Psoas muscle (tissue), 8 donors: Measurements from ENCODE around the gene KCNQ5. TPM values are rescaled to one million over a fixed set of nuclear protein-coding genes. Genes with fewer than 3 reads are reported as not detected.

Experiments
- ATAC-seq, 4 donors: fragments of 200-7000 bp; cut with Tn5 transposase; one replicate each; pipeline ENCODE4 v1.9.1; 2020; ENCODE audit warnings: moderate library complexity in 3 of 4, mild to moderate bottlenecking in 2 of 4
- DNase-seq, 2 donors: peaks; one replicate each; pipeline ENCODE4 v3.0.0-alpha.2; 2020
- H3K27ac ChIP-seq: fragments of 200-600 bp; one replicate; pipeline ENCODE4 v1.8.0; 2022
- H3K27me3 ChIP-seq, 3 donors: fragments of 200-600 bp in 1 of 3; one replicate each; pipeline versions ENCODE4 v1.6.1 to v1.8.0; 2013 to 2022; ENCODE audit warnings: low read length in 2 of 3, mild to moderate bottlenecking in 2 of 3, moderate library complexity in 1 of 3; ENCODE audit not compliant: insufficient read depth in 3 of 3
- H3K36me3 ChIP-seq, 2 donors: fragments of 200-600 bp in 1 of 2; one replicate each; pipeline versions ENCODE4 v1.6.1 to v1.8.0; 2013 to 2022; ENCODE audit warnings: low read depth in 1 of 2, mild to moderate bottlenecking in 1 of 2, moderate library complexity in 1 of 2; ENCODE audit not compliant: insufficient read depth in 1 of 2
- H3K4me1 ChIP-seq: fragments of 200-600 bp; one replicate; pipeline ENCODE4 v1.8.0; 2022
- H3K4me3 ChIP-seq: fragments of 200-600 bp; one replicate; pipeline ENCODE4 v1.8.0; 2022; ENCODE audit warnings: mild to moderate bottlenecking
- H3K9me3 ChIP-seq: fragments of 200-600 bp; one replicate; pipeline ENCODE4 v1.8.0; 2022
- CTCF ChIP-seq: fragments of 200-600 bp; IDR thresholded peaks from one replicate; pipeline ENCODE4 v1.8.0; 2022; ENCODE audit warnings: antibody characterized with exemption
- WGBS, 3 donors: extraction: QIAGEN DNeasy Blood & Tissue Kit; methylation state at CpG; one replicate each; pipeline versions ENCODE4 v1.1.6 to v1.1.7; 2013; 5-methylcytosine and 5-hydroxymethylcytosine counted together
- intact Hi-C, 2 donors: fragments of 100-400 bp; cut with DNase I; formaldehyde crosslinking; loops; one replicate each; pipeline versions ENCODE4 v1.11.0 to v1.14.2; 2022
- polyA plus RNA-seq, 3 donors: library from polyadenylated mRNA; stranded (reverse); fragments of 200-250 nt; gene quantifications; one replicate each; pipeline ENCODE4 v1.2.3, GENCODE V29; 2013
- total RNA-seq, 4 donors: library from RNA; stranded (reverse); fragmentation: NEBNext Ultra II Directional in 2 of 4; extraction: Animal tissue kit (Norgen Biotek cat#: 25700) in 2 of 4; gene quantifications; one replicate each; pipeline versions ENCODE4 v1.2.1 to v1.2.4, GENCODE V29; 2021 to 2023
- donor health status: healthy with polysubstance abuse.
- donor health status: DM: no; HTN: no; CAD: no; lungs with moderate emphysema.
- donor health status: Bipolar disorder and iron deficiency.
- donor health status: healthy.
- donor health status: DM: yes; HTN: yes; CAD: no.
- donor health status: DM: no; HTN: no; CAD: no.
- donor health status: DM: no; HTN: no; CAD: no.
- donor health status: DM: yes; HTN: yes; CAD: no.

Gene KCNQ5
- total and polyA plus RNA-seq, 7 donors, result 4.4 to 90.7 (median 25.7) TPM

DNA sequence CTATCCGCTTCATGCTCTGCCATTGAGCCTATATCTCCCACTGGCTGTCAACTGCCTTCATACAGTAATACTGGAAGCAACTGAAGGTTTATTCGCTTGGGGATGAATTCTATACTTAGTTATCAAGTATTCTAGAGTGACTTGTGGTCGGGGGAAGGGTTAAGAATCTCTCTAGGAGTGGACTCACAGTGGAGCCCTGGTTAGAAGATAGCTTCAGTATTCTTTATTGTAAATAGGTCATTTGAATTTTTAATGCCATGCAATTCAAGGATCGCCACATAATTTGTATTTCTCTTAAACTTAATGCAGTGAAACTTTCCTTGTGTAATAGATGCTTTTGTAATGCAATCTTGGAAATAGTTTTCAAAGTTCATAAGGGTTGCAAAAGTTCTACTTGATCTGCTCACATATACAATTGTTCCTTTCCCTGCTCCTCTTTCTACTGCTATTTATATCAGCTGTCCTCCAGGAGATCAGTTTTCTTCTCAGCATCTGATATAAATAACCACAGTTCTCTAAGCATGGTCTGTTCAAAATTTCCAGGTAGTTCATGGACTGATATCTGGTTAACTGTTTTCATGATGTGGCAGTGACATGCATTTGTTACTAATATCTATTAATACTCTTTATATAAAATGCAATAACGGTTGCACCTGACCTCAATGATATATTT, 120.3 kb downstream of the KCNQ5 start:
- intact Hi-C loops, result loop anchor here in 1 of 2 donors (10.0 kb wide), 1 partner anchor 117 kb away; the partner anchor contains the start of gene KCNQ5
- WGBS, 3 donors, result 29 to 44% (median 37%) methylated on average over 5 of the region's 5 CpGs
- Histone ChIP-seq H3K9me3 (no peaks in the 10 kb centered on the region), H3K27me3 (no peaks in the 10 kb centered on the region), H3K4me1 (peaks cover 69% of the 10 kb centered on the region), H3K27ac (peak overlapping the region; percentile 81), H3K36me3 (no peaks in the 10 kb centered on the region), H3K4me3 (peak overlapping the region; percentile 22)
- no peak for TF ChIP-seq CTCF
- peak; percentile 70 to 84 (median 79) for ATAC-seq
- DNase-seq, result no peak

DNA sequence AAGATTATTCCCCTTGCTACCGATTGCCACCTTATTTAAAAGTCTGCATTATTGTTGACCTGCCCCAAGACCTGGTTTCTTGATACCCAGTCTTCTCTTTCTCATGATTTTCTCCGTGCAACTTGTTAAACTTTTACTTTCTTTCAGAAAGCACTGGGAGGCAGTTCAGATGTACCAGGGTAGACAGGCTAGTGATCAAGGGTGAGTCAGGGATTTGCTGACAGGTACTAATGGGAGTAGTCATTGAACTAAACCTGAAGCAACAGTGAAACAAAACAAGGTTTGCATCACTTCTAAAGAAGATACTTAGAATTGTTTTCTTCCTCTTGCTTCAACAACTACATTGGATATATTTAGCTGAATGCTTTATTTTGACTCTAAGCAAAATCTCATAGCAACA, 124.4 kb downstream of the KCNQ5 start:
- no peak for TF ChIP-seq CTCF
- H3K4me3 ChIP-seq, result no peak overlapping the region
- peaks cover 50% of the 10 kb centered on the region for H3K4me1 ChIP-seq
- H3K9me3 ChIP-seq, result no peaks in the 10 kb centered on the region
- intact Hi-C loops, result loop anchor here in 1 of 2 donors (5.0 to 10.0 kb wide), 2 partner anchors 71 to 121 kb away; partner anchors contain the start of gene KCNQ5
- H3K27ac ChIP-seq, result peak overlapping the region; percentile 38
- ATAC-seq (peak; percentile 60 to 91 (median 86)), DNase-seq (no peak)
- H3K36me3 ChIP-seq, result no peaks in the 10 kb centered on the region
- H3K27me3 ChIP-seq, result no peaks in the 10 kb centered on the region
- WGBS, 3 donors, result 76 to 81% (median 81%) methylated on average over 2 of the region's 2 CpGs

DNA sequence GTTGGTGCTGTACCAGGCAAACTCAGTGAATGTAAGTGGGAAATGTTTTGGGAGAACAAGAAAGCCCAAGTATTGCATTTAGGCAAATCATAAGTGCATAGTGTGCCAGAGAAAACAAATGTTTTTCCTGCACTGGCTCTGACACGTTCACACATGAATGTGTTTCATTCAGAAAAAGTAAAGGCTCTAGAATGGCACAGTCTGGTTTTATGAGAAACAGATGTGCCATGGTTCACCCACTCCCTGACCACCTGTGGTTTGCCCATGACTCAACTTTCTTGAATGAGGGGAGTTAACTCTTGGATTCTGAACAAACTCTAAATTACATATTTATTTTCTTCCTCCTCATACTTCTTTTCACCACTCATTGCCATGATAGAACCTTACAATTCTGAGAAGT, 126.9 kb downstream of the KCNQ5 start:
- intact Hi-C loops, result loop anchor here in 1 of 2 donors (5.0 to 10.0 kb wide), 2 partner anchors 69 to 124 kb away; partner anchors contain the start of gene KCNQ5
- WGBS, 3 donors, result 7 to 31% (median 11%) methylated on average over 1 of the region's 1 CpG

DNA sequence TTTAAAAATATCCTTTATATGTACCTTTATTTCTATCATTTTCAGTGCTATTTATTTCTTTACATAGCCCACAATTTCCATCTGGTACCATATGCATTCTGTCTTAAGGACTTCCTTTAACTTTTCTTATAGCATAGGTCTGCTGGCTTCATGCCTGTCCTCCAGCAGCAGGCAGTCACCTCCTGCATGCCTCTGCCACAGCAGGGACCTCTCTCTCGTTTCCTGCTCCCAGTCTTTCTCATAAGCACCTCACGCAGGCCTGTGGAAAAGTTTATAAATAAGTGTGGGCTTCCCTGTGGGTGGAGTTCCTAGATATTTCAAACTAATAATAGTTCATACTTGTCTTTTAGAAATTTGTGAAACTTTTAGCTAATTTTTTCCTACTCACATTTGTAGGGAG, 133.9 kb downstream of the KCNQ5 start:
- peak overlapping the region; percentile 31 for H3K27ac ChIP-seq
- no peak overlapping the region for H3K4me3 ChIP-seq
- H3K27me3 ChIP-seq, result no peaks in the 10 kb centered on the region
- WGBS, 3 donors, result 22 to 27% (median 24%) methylated on average over 2 of the region's 2 CpGs
- H3K36me3 ChIP-seq, result no peaks in the 10 kb centered on the region
- intact Hi-C loops, result loop anchor here in 1 of 2 donors (10.0 kb wide), 1 partner anchor 199 kb away; no protein-coding TSS in a partner anchor
- no peaks in the 10 kb centered on the region for H3K9me3 ChIP-seq
- no peak for DNase-seq
- no peak for TF ChIP-seq CTCF
- ATAC-seq, result peak in 3 of 4 donors; percentile 32 to 63 (median 62)
- H3K4me1 ChIP-seq, result peaks cover 52% of the 10 kb centered on the region

More for the DNA sequence above, 126.9 kb downstream of the KCNQ5 start:
- Histone ChIP-seq H3K9me3 (no peaks in the 10 kb centered on the region), H3K4me1 (peaks cover 25% of the 10 kb centered on the region), H3K27ac (peak overlapping the region; percentile 3), H3K27me3 (no peaks in the 10 kb centered on the region), H3K4me3 (no peak overlapping the region), H3K36me3 (no peaks in the 10 kb centered on the region)
- TF ChIP-seq CTCF, result no peak
- no peak for ATAC-seq
- DNase-seq, result no peak
